ENCODE results near the gene KCNH4.

Gene KCNH4

GRCh38 chr17:42202696-42203095 lies 21.8 kb upstream of the KCNH4 start:
- in situ Hi-C loops (cut with MboI; ENCODE audit: low sequenced_read_pairs): no loop called here
- H3K4me1 ChIP-seq: no peaks in the 10 kb centered on the region
- no peak overlapping the region for H3K4me3 ChIP-seq
- DNase-seq (ENCODE audit: low spot score in 2 of 2): no peak
- H3K9me3 ChIP-seq: no peaks in the 10 kb centered on the region
- H3K27me3 ChIP-seq (ENCODE audit: low read depth): no peaks in the 10 kb centered on the region
- 0 out of 2 replicates have a peak, but pooled peaks cover 9% of the 10 kb centered on the region for H3K36me3 ChIP-seq (replicated peaks)

GRCh38 chr17:42202159-42202558 lies 21.2 kb upstream of the KCNH4 start:
- no peak for DNase-seq (ENCODE audit: low spot score in 2 of 2)
- Histone ChIP-seq H3K4me3 (no peak overlapping the region), H3K9me3 (no peaks in the 10 kb centered on the region), H3K36me3 (replicated peaks) (0 out of 2 replicates have a peak, but pooled peaks cover 6% of the 10 kb centered on the region), H3K27me3 (ENCODE audit: low read depth) (no peaks in the 10 kb centered on the region), H3K4me1 (no peaks in the 10 kb centered on the region)
- in situ Hi-C loops (cut with MboI; ENCODE audit: low sequenced_read_pairs): no loop called here

- Histone ChIP-seq H3K4me3 (no peak overlapping the region), H3K27me3 (ENCODE audit: low read depth) (no peaks in the 10 kb centered on the region), H3K36me3 (replicated peaks) (0 out of 2 replicates have a peak, but pooled peaks cover 6% of the 10 kb centered on the region), H3K9me3 (no peaks in the 10 kb centered on the region), H3K4me1 (no peaks in the 10 kb centered on the region)
- DNase-seq (ENCODE audit: low spot score in 2 of 2): no peak
- in situ Hi-C loops (cut with MboI; ENCODE audit: low sequenced_read_pairs): no loop called here
Observed at GRCh38 chr17:42201458-42201772, 20.5 kb upstream of the KCNH4 start.

GRCh38 chr17:42200706-42201457 lies 19.9 kb upstream of the KCNH4 start:
- 0 out of 2 replicates have a peak, but pooled peaks cover 6% of the 10 kb centered on the region for H3K36me3 ChIP-seq (replicated peaks)
- no peaks in the 10 kb centered on the region for H3K27me3 ChIP-seq (ENCODE audit: low read depth)
- DNase-seq (ENCODE audit: low spot score in 2 of 2): no peak
- no peak overlapping the region for H3K4me3 ChIP-seq
- in situ Hi-C loops (cut with MboI; ENCODE audit: low sequenced_read_pairs): no loop called here
- no peaks in the 10 kb centered on the region for H3K4me1 ChIP-seq
- H3K9me3 ChIP-seq: no peaks in the 10 kb centered on the region

DNA sequence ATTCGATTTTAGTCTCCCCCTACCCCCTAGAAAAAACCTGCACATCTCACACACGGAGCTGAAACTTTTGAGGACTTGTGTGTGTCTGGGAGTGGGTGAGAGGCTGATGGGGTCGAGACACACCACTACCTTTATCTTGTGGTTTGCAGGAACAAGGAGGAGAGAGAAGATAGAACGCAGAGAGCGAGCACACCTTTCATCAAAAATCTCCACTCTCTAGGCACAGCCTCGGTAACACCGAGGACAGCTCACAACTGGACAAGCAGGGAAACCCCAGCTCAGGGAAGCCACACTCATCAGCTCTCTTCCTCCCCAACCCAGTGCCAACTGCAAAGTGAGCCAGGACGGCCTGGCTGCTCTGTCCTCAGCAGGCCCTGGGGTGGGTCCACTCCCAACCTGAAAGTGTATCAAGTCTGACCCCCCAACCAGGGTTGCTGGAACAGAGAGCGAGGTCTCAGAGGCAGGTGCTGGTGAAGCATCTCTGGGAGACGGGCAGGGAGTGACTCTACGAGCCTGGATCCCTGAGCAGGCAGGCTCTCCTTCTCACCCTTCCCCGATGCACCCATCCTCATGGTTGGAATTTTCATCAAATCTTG lies 18.6 kb upstream of the KCNH4 start:
- Histone ChIP-seq H3K9me3 (no peaks in the 10 kb centered on the region), H3K4me1 (no peaks in the 10 kb centered on the region), H3K36me3 (replicated peaks) (0 out of 2 replicates have a peak, but pooled peaks cover 2% of the 10 kb centered on the region), H3K4me3 (no peak overlapping the region), H3K27me3 (ENCODE audit: low read depth) (no peaks in the 10 kb centered on the region)
- DNase-seq (ENCODE audit: low spot score in 2 of 2): no peak
- in situ Hi-C loops (cut with MboI; ENCODE audit: low sequenced_read_pairs): no loop called here

DNA sequence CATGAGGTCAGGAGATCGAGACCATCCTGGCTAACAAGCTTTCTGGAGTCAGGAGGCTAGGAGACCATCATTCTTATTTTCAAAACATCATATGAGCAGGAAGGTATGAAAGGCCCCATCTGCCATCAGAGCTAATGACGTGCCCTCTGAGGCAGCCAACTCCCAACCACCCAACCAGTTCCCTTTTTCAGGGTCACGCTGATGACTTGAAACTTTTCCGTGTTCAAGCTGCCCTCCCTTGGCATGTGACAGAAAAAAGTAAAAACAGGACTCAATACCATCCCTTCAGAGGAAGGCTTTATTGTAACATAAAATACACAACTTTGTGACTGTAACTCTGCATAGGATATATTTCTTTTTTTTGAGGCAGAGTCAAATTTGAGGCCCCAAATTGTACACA lies 18.0 kb upstream of the KCNH4 start:
- H3K9me3 ChIP-seq: no peaks in the 10 kb centered on the region
- no peaks in the 10 kb centered on the region for H3K4me1 ChIP-seq
- no peak for DNase-seq (ENCODE audit: low spot score in 2 of 2)
- no peaks in the 10 kb centered on the region for H3K36me3 ChIP-seq (replicated peaks)
- no peak overlapping the region for H3K4me3 ChIP-seq
- no peaks in the 10 kb centered on the region for H3K27me3 ChIP-seq (ENCODE audit: low read depth)
- in situ Hi-C loops (cut with MboI; ENCODE audit: low sequenced_read_pairs): no loop called here

DNA sequence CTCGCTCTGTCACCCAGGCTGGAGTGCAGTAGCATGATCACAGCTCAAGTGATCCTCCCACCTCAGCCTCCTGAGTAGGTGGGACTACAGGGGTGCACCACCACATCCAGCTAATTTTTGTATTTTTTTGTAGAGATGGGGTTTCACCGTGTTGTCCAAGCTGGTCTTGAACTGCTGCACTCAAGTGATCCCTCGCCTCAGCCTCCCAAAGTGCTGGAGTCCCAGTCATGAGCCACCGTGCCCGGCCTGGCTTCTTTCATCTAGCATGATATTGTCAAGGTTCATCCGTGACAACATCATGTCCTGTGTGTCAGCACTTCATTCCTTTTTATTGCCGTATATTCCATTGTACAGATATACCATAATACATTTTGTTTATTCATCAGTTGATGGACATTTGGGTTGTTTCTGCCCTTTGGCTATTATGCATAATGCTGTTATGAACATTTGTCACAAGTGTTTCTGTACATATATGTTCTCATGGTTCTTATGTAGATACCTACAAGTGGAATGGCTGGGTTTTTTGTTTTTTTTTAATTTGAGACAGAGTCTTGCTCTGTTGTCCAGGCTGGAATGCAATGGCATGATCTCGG lies 16.7 kb upstream of the KCNH4 start:
- Histone ChIP-seq H3K4me1 (peaks cover 5% of the 10 kb centered on the region), H3K9me3 (no peaks in the 10 kb centered on the region), H3K4me3 (no peak overlapping the region), H3K27me3 (ENCODE audit: low read depth) (no peaks in the 10 kb centered on the region), H3K36me3 (replicated peaks) (no peaks in the 10 kb centered on the region)
- no peak for DNase-seq (ENCODE audit: low spot score in 2 of 2)
- in situ Hi-C loops (cut with MboI; ENCODE audit: low sequenced_read_pairs): no loop called here

GRCh38 chr17:42193969-42194899 lies 13.3 kb upstream of the KCNH4 start, which contains the start of gene GHDC:
Gene GHDC, minus strand, starts transcription at chr17:42194494. Its CDS starts 913 bp downstream, at chr17:42193581.
- H3K9me3 ChIP-seq: no peaks in the 10 kb centered on the region
- no peaks in the 10 kb centered on the region for H3K36me3 ChIP-seq (replicated peaks)
- DNase-seq (ENCODE audit: low spot score in 2 of 2): peak; percentile 85 to 87
- peaks cover 5% of the 10 kb centered on the region for H3K4me1 ChIP-seq
- in situ Hi-C loops (cut with MboI; ENCODE audit: low sequenced_read_pairs): no loop called here
- no peaks in the 10 kb centered on the region for H3K27me3 ChIP-seq (ENCODE audit: low read depth)
- H3K4me3 ChIP-seq: peak within 1 kb of the TSS; percentile 53

DNA sequence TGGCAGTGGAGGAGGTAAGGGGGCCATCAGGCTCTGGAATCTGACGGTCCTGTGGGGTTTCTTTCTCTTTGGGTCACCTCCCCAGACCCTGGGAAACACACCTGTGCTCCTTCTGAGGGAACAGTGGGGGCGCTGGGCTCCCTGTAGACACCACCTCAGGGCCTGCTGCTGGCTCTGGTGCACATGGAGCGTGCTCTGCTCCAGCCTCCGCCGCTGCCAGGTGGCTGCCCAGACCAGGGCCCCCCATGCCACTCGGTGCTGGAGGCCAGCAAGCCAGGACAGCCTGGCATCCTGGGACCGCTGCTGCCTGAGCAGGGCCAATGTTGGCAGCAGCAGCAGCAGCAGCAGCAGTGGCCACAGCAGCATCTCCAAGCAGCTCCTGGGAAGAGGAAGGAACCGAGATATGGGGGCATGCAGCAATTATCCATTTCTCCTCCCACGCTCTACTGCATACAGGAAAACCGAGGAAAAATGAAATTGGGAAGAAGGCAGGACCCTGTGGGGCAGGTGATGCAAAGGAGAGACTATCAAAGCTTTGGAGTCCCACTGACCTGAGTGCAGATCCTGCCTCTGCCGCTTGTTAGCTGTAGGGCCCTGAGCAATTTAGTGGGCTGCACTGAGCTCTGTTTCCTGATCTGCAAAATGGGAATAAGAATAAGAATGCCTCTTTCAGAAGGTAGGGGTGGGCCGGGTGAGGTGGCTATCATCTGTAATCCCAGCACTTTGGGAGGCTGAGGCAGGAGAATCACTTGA lies 12.4 kb upstream of the KCNH4 start:
- Histone ChIP-seq H3K4me1 (peaks cover 5% of the 10 kb centered on the region), H3K36me3 (replicated peaks) (no peaks in the 10 kb centered on the region), H3K9me3 (no peaks in the 10 kb centered on the region), H3K27me3 (ENCODE audit: low read depth) (no peaks in the 10 kb centered on the region), H3K4me3 (peak overlapping the region; percentile 53)
- in situ Hi-C loops (cut with MboI; ENCODE audit: low sequenced_read_pairs): no loop called here
- DNase-seq (ENCODE audit: low spot score in 2 of 2): no peak

DNA sequence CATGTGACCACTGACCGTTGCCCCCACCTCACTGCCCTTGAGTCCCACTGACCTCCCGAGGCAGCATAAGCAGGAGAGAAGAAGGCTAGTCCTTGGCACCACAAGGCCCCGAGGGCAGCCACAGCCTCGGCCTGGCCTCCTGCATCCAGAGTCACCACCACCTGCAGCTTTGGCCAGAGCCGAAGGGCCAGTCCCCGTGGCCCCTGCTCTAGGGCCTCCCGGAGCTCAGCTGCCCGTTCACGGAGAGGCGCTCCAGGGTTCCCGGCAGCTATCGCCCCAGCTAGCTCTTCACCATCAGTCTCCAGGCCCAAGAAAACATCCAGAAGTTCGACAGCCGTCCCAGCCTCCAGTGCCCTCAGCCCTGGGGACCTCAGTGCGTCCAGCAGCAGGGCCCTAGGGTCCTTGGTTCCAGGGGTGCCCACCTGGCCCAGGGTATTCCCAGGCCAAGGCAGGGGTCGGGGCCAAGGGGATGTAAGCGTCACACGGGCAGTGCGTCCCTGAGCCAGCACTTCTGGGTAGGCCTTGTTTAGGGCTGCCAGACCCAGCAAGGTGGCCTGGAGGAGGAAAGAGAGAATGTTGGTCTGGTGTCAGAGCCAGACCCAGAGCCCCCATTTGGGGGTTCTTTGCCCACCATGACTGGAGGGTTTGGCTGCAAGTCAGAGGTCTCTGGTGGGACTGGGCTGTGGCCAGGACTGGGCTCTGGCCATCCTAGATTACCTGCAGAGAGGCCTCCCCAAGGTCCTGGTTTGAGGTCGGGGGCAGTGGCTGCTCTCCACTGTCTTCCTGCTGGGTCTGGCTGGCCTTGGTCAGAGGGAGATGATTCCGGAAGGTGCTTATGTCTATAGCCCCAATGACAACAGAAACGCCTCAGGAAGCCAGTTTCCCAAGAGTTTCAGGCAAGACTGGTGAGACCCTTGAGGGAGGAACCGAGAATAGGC lies 11.5 kb upstream of the KCNH4 start:
- Histone ChIP-seq H3K4me1 (peaks cover 5% of the 10 kb centered on the region), H3K9me3 (no peaks in the 10 kb centered on the region), H3K27me3 (ENCODE audit: low read depth) (no peaks in the 10 kb centered on the region), H3K4me3 (no peak overlapping the region), H3K36me3 (replicated peaks) (no peaks in the 10 kb centered on the region)
- in situ Hi-C loops (cut with MboI; ENCODE audit: low sequenced_read_pairs): no loop called here
- no peak for DNase-seq (ENCODE audit: low spot score in 2 of 2)

DNA sequence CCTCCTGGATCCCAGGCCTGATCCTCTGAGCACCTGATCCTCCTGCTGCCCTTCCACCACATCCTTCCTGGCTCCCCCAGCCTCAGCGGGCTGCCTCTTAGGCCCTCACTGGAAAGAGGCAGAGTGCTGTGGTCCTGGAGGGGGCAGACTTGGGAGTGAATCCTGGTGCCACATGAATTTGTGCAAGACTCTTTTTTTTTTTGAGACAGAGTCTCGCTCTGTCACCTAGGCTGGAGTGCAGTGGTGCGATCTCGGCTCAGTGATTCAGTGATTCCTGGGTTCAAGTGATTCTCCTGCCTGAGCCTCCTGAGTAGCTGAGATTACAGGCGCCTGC lies 10.3 kb upstream of the KCNH4 start:
- H3K27me3 ChIP-seq (ENCODE audit: low read depth): no peaks in the 10 kb centered on the region
- H3K4me1 ChIP-seq: peaks cover 5% of the 10 kb centered on the region
- DNase-seq (ENCODE audit: low spot score in 2 of 2): no peak
- H3K36me3 ChIP-seq (replicated peaks): no peaks in the 10 kb centered on the region
- H3K9me3 ChIP-seq: no peaks in the 10 kb centered on the region
- in situ Hi-C loops (cut with MboI; ENCODE audit: low sequenced_read_pairs): no loop called here
- no peak overlapping the region for H3K4me3 ChIP-seq

DNA sequence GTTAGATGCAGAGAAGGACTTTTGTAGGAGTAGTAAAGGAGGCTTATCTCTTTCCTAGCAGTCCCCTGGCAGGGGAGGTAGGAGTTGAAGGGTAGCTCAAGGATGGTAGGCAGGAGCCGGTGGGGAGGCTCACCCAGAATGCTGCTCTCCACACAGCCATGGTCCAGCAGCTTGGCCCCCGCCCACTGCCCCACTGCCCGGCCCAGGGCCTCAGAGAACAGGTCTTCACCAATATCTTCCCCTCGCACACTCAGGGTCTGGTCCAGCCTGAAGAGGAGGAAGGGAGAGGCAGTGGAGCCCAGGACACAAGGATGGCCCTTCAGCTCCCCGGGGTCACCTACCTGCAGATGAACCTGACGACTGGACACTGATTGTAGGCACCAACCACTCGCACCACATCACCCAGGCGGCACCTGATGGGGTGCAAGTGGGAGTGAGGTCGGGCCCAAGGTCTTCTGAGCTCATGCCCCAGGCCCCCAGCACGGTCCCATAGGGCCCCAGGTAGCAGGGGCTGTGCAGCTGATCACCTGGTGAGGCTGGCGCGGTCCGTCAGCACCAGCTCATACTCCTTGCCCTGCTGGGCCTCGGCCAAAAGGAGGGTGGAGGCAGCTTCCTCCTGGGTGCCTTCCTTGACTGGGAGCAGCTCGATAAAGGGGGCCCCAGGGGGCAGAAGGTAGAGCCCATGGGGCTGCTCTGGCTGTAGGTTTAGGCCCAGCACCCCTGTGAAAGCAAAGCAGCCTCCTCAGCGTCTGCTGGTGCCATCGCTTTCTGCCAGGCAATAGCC lies 9.7 kb upstream of the KCNH4 start:
- in situ Hi-C loops (cut with MboI; ENCODE audit: low sequenced_read_pairs): no loop called here
- H3K9me3 ChIP-seq: no peaks in the 10 kb centered on the region
- DNase-seq (ENCODE audit: low spot score in 2 of 2): no peak
- H3K36me3 ChIP-seq (replicated peaks): no peaks in the 10 kb centered on the region
- peaks cover 5% of the 10 kb centered on the region for H3K4me1 ChIP-seq
- H3K4me3 ChIP-seq: no peak overlapping the region
- no peaks in the 10 kb centered on the region for H3K27me3 ChIP-seq (ENCODE audit: low read depth)

Data from HAP-1 (cell line).